ENCODE measurements around the gene EIPR1.

DNA sequence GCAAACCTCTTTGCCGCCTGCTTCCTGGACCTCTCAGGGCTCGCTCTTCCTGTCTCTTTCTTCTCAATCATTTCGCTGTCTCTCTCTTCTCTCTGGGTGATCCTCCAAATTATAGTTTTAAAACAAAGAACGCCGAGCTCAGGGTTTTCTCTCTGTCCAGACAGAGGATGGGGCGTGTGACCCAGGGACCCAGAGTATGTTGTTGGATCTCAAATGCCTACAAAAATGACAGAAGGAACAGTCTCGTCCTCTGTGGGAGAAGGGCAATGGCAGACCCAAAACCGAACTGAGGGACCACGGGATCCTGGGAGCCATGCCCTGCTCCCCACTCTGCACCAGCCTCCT is 88.5 kb downstream of the EIPR1 start:
- TF ChIP-seq POLR2A (IDR thresholded peaks at IDR 0.05): no peak
- TF ChIP-seq CTCF (IDR thresholded peaks at IDR 0.05): no peak

Measured in ovary (tissue), 3 donors.